ENCODE data around the gene NFIA.

The NFIA gene

DNA sequence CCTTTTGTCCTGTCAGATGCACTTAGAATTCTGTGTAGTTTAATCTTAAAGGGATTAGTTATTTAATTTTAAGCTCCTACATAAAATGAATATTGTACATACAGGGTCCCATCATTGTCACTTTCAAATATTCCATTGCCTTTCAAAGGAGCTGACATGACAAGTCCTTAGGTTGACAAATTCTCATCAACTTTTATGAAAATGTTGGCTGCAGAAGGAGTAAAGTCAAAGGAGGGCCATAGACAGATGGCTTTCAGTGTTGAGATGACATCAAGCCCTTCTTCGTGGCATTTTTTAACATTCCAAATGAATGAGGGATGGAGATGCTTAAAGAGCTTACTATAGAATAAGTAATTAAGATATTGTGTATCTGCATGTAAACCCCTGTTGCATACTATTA lies 15.4 kb downstream of the NFIA start:
- no peaks in the 10 kb centered on the region for H3K36me3 Mint-ChIP-seq (ENCODE audit: low read depth)
- no peak for DNase-seq
- no peaks in the 10 kb centered on the region for H3K27me3 Mint-ChIP-seq
- no peak overlapping the region for H3K4me3 Mint-ChIP-seq
- H3K9me3 Mint-ChIP-seq, result no peaks in the 10 kb centered on the region
- no peak overlapping the region for H3K27ac Mint-ChIP-seq
- H3K4me1 Mint-ChIP-seq (ENCODE audit: low read depth), result peaks cover 28% of the 10 kb centered on the region

DNA sequence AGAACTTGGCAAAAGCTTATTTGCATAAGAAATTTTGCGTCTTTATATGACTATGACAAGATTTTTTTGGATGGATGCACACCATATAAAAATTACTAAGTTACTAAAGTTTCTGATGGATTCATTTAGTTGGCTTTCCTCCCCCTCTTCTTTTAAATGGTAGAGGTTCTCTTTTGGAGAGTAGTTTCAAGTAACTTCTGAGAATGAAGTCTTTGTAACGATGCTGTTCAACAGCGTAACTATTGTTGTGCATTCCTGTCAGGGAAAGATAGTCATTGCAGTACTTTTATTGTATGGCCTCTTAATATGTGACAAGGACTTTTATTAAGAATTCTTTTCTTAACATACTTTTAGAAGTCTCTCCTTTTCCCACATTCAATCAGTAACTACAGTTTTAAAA lies 16.0 kb downstream of the NFIA start:
- Mint-ChIP-seq H3K27ac (no peak overlapping the region), H3K4me1 (ENCODE audit: low read depth) (peaks cover 28% of the 10 kb centered on the region), H3K27me3 (no peaks in the 10 kb centered on the region), H3K36me3 (ENCODE audit: low read depth) (no peaks in the 10 kb centered on the region), H3K9me3 (no peaks in the 10 kb centered on the region), H3K4me3 (no peak overlapping the region)
- DNase-seq, result no peak

DNA sequence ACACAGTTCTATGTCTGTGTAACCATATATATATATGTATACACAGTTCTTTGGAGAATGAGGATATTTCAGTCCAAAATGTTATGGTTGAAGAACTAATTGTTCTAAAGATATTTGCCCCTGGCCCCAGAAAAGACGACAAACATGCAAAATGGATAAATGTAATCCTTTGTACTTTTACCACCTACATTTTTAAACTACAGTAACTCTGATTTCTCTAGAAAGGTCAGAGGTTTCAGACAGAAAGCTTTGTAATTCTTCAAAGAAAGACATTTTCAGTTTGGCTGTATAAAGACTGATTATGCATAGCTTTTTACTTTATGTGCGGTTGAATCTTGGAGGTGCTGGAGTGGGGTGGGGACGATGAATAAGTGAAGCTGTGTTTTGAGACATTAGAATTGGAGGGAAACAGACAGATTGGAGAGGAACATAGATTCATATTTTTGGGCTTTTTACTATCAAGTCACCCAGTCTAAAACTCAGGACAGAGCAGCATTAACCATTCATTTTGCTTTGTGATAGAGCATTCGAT lies 16.6 kb downstream of the NFIA start:
- DNase-seq, result no peak
- Mint-ChIP-seq H3K4me1 (ENCODE audit: low read depth) (peaks cover 23% of the 10 kb centered on the region), H3K27ac (no peak overlapping the region), H3K27me3 (no peaks in the 10 kb centered on the region), H3K9me3 (no peaks in the 10 kb centered on the region), H3K36me3 (ENCODE audit: low read depth) (no peaks in the 10 kb centered on the region), H3K4me3 (no peak overlapping the region)

DNA sequence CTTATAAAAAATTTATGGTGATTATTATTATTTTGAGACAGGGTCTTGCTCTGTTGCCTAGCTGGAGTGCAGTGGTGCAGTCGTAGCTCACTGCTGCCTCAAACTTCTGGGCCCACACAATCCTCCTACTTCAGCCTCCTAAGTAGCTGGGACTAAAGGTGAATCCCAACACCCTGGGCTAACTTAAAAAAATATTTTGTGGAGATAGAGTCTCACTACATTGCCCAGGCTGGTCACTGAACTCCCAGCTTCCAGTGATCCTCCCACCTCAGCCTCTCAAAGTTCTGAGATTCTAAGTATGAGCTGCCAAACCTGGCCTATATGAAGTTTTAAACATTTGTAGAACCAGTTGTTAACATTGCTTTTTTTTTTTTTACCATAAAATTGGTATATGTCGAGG lies 18.2 kb downstream of the NFIA start:
- H3K9me3 Mint-ChIP-seq, result no peaks in the 10 kb centered on the region
- no peak for DNase-seq
- H3K36me3 Mint-ChIP-seq (ENCODE audit: low read depth), result no peaks in the 10 kb centered on the region
- H3K4me3 Mint-ChIP-seq, result no peak overlapping the region
- peaks cover 15% of the 10 kb centered on the region for H3K4me1 Mint-ChIP-seq (ENCODE audit: low read depth)
- H3K27me3 Mint-ChIP-seq, result no peaks in the 10 kb centered on the region
- H3K27ac Mint-ChIP-seq, result no peak overlapping the region

DNA sequence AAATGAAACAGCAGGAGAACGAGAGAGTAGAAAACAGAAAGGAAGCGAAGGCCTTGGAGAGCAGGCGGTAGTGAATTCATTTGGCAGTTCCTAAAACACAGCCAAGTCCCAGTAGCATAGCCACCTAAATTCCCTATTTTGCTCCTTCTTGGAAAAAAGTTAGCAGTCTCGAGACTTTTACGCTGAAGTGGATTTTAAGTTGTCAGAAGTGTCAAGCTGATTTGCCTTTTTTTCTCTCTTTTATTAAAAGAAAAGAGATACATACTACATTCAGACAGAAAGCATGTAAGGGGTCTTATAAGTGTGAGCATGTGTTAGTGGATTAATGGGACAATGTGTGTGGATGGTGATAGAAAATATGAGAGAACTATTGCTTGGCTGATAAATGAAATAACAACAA lies 19.2 kb downstream of the NFIA start:
- Mint-ChIP-seq H3K36me3 (ENCODE audit: low read depth) (no peaks in the 10 kb centered on the region), H3K27ac (no peak overlapping the region), H3K4me1 (ENCODE audit: low read depth) (peaks cover 15% of the 10 kb centered on the region), H3K27me3 (no peaks in the 10 kb centered on the region), H3K4me3 (no peak overlapping the region), H3K9me3 (no peaks in the 10 kb centered on the region)
- DNase-seq, result no peak

DNA sequence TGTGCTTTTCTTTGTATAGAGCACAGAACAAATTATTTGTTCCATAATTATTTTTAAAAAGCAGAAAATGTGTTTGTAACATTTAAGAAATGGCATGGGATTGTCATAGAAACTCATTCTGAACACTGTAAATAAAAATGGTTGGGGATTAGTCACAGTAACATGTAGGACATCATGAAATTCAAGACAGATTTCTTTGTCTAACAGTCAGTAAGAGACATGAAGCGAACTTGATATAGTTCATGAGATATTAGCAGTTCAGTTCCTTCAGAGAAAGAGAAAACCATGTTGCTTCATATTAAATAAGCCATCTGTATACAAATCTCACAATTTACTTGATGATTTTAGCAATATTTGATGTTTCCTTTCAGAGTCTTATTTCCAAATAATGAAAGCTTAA lies 19.7 kb downstream of the NFIA start:
- peaks cover 15% of the 10 kb centered on the region for H3K4me1 Mint-ChIP-seq (ENCODE audit: low read depth)

DNA sequence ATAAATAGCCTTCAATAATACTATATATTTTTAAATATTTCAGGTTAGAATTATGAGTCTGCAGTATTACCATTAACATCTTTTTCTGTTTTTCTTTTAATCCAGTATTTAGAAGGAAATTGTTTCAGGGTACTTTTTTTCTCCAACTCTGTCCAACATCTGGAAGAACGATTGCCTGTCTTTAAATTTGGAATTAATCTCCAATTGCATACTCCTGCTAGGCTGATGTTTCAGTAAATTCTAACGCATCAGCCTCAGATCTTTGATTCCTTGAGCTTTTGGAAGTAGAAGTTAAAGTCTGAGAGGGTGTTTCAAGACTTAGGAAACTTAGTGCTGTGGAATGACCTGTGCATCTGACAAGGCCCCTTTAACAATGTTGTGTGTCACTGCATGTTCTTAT lies 20.3 kb downstream of the NFIA start:
- no peaks in the 10 kb centered on the region for H3K27me3 Mint-ChIP-seq
- H3K27ac Mint-ChIP-seq, result no peak overlapping the region
- no peak overlapping the region for H3K4me3 Mint-ChIP-seq
- no peaks in the 10 kb centered on the region for H3K9me3 Mint-ChIP-seq
- peaks cover 12% of the 10 kb centered on the region for H3K4me1 Mint-ChIP-seq (ENCODE audit: low read depth)
- no peak for DNase-seq
- H3K36me3 Mint-ChIP-seq (ENCODE audit: low read depth), result no peaks in the 10 kb centered on the region

More for the DNA sequence above, 19.7 kb downstream of the NFIA start:
- no peak overlapping the region for H3K27ac Mint-ChIP-seq
- no peaks in the 10 kb centered on the region for H3K36me3 Mint-ChIP-seq (ENCODE audit: low read depth)
- H3K4me3 Mint-ChIP-seq, result no peak overlapping the region
- no peaks in the 10 kb centered on the region for H3K27me3 Mint-ChIP-seq
- no peaks in the 10 kb centered on the region for H3K9me3 Mint-ChIP-seq
- no peak for DNase-seq

DNA sequence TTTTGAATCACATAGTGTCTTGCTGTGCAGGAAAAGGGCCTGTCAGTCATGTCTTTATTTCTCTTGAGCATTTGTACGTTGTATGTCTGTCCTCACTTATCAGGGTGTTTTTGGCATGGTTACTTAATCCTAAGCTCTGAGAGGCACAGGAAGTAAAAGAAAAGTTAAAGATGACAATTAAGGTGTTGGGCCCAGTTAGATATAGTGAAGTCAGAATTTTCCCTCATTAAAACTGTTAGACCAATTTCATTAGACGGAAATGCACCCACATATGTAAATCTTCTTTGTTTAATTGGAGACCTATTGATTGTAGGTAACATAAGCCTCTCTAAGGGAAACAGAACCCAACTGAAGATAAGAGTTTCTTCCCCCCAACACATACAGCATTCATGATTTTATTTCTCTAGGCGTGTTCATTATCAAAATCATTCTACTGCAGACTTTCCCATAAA lies 21.9 kb downstream of the NFIA start:
- no peak for DNase-seq
- H3K27me3 Mint-ChIP-seq, result no peaks in the 10 kb centered on the region
- H3K4me1 Mint-ChIP-seq (ENCODE audit: low read depth), result peaks cover 7% of the 10 kb centered on the region
- H3K36me3 Mint-ChIP-seq (ENCODE audit: low read depth), result no peaks in the 10 kb centered on the region
- no peak overlapping the region for H3K27ac Mint-ChIP-seq
- H3K4me3 Mint-ChIP-seq, result no peak overlapping the region
- H3K9me3 Mint-ChIP-seq, result no peaks in the 10 kb centered on the region

DNA sequence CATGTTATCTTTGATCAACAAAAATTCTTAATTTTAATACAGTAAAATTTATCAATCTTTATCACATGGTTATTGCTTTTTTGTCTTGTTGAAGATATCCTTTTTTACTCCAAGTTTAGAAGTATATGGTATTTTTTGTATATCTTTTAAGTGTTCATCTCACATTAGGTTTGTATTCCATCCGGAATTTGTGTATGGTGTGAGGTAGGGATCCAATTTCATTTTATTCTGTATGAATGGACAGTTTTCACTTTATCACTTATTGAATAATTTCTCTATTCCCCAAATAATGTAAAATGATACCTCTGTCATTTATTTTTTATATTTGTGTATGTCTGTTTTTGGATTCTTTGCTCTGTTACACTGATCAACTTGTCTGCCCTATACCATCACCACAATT lies 25.3 kb downstream of the NFIA start:
- H3K27ac Mint-ChIP-seq, result no peak overlapping the region
- H3K4me3 Mint-ChIP-seq, result no peak overlapping the region
- no peaks in the 10 kb centered on the region for H3K27me3 Mint-ChIP-seq
- H3K9me3 Mint-ChIP-seq, result no peaks in the 10 kb centered on the region
- no peaks in the 10 kb centered on the region for H3K36me3 Mint-ChIP-seq (ENCODE audit: low read depth)
- no peak for DNase-seq
- peaks cover 4% of the 10 kb centered on the region for H3K4me1 Mint-ChIP-seq (ENCODE audit: low read depth)

DNA sequence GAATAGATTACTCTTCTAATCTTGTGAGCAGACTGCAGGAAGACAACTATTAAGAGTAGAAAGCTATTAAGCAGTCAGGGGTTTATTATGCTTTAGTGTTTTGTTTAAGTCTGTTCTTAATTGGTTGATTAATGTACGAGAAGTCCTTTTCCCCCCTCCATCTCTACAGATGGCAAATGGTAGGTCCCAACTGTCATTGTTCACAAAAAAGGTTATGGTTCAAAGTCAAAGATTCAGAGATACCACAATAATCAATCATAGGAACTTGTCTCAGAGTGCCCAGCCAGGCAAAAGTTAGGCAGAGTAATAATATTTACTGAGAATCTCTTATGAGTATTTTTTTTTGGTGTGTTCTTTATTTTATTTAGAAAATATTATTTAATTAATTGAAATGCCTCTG lies 26.8 kb downstream of the NFIA start:
- no peaks in the 10 kb centered on the region for H3K9me3 Mint-ChIP-seq
- DNase-seq, result no peak
- no peak overlapping the region for H3K4me3 Mint-ChIP-seq
- H3K27ac Mint-ChIP-seq, result no peak overlapping the region
- H3K36me3 Mint-ChIP-seq (ENCODE audit: low read depth), result no peaks in the 10 kb centered on the region
- no peaks in the 10 kb centered on the region for H3K27me3 Mint-ChIP-seq
- H3K4me1 Mint-ChIP-seq (ENCODE audit: low read depth), result peaks cover 4% of the 10 kb centered on the region

DNA sequence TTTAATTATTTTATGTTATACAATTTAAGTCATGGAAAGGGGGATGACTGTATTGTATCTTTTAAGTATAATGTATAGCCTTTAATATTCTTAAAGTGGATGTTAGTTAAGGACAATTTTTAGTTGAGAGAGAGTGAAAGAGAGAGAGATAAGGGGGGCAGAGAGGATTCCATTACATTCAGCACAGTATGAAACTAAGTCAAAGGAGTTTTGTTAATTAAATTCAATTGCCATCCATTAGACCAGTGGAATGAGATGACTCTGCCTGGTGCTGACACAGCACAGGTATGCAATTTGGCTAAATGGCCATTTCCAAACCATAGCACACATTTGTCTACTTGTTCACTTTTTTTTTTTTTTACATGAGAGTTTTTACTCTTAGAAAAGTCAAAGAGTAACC lies 27.5 kb downstream of the NFIA start:
- H3K36me3 Mint-ChIP-seq (ENCODE audit: low read depth), result no peaks in the 10 kb centered on the region
- no peak for DNase-seq

DNA sequence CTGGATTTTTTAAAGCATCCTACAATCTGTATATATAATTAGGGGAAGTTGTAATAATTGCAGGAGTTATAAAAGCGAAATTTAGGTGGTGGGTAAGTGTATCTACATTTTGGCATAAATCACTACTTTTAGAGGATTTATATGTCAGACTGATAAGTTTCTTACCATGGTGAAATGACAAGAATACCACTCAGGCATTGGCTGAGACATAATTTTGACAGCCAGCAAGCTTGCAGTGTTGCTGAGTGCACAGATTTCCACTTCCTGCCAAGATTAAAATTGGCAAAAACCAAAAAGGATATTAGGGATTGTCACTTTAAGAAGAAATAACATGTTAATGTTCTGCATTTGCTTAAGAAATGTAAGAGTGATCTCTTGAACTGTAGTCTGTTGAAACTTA lies 28.2 kb downstream of the NFIA start:
- H3K9me3 Mint-ChIP-seq, result no peaks in the 10 kb centered on the region
- peaks cover 4% of the 10 kb centered on the region for H3K4me1 Mint-ChIP-seq (ENCODE audit: low read depth)
- H3K27me3 Mint-ChIP-seq, result no peaks in the 10 kb centered on the region
- DNase-seq, result no peak
- H3K4me3 Mint-ChIP-seq, result no peak overlapping the region
- H3K36me3 Mint-ChIP-seq (ENCODE audit: low read depth), result no peaks in the 10 kb centered on the region
- H3K27ac Mint-ChIP-seq, result no peak overlapping the region

More for the DNA sequence above, 27.5 kb downstream of the NFIA start:
- no peak overlapping the region for H3K4me3 Mint-ChIP-seq
- H3K4me1 Mint-ChIP-seq (ENCODE audit: low read depth), result peaks cover 4% of the 10 kb centered on the region
- H3K27me3 Mint-ChIP-seq, result no peaks in the 10 kb centered on the region
- no peak overlapping the region for H3K27ac Mint-ChIP-seq
- no peaks in the 10 kb centered on the region for H3K9me3 Mint-ChIP-seq

DNA sequence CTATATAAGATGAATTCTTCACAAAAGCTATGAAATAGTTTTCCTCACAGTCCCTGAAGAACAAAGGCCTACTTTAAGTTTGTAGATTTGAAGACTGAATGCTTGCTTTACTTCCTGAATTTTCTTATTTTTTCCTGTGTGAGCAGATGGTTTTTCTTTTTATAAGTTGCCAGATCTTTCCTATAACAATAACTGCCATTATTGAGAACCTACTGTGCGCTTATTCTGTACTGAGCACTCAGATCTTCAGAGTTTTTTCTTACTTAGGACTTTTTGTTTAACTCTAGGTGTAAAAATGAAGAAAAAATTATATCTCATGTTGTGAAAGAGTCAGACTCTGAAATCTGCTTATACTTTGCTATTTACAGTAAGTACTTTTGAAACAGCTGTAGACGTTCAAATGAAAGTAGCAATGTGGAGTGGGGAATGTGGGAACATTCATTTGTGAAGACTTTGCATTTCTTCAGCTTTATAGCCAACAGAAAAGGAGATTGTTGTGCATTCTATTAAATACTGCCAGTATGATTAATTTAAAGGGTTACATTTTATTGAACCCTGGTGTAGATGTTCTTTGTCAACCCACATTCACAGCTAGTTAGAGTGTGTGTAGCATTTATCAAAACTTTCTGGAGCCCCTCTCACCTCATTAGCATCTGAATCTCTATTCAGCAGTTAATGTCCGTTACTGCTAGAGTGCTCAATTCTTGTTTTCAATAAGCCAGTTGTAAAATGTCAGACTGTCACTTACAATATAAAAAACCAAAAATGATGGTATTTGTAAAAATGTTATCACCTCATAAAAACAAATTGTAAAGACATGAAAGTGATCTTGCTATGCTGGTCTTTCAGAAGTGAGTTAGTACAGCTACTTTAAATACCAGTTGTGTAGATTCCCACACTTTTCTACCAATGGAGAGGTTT lies 29.0 kb downstream of the NFIA start:
- Mint-ChIP-seq H3K9me3 (no peaks in the 10 kb centered on the region), H3K4me3 (no peak overlapping the region), H3K36me3 (ENCODE audit: low read depth) (no peaks in the 10 kb centered on the region), H3K4me1 (ENCODE audit: low read depth) (peaks cover 4% of the 10 kb centered on the region), H3K27ac (no peak overlapping the region), H3K27me3 (no peaks in the 10 kb centered on the region)
- no peak for DNase-seq

DNA sequence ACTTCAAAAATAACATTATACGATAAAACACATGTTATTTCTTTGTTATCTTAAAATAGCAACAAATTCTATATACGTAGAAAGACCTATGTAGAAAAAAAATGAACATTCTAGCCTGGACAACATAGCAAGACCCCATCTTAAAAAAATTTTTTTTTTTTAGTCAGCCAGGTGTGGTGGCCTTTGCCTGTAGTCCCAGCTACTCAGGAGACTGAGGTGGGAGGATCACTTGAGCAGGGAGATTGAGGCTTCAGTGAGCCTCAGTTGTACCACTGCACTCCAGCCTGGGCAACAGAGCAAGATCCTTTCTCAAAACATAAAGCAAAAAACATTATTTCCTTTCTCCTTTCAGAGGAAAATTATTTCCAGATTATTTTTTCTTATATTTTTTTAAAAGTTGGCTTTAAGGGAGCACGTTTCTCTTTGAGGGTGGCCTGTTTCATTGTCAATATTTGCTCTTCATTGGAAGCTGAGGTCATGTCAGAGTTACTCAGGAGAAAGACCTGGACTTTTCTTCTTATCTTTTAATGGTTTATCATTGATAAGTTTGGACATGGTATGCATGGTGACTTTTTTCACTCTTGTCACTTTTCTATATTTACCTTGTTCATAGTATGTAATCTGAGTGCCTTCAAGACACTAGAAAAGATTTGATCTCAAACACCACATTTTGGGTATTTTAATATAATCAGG lies 32.0 kb downstream of the NFIA start:
- no peaks in the 10 kb centered on the region for H3K36me3 Mint-ChIP-seq (ENCODE audit: low read depth)
- no peaks in the 10 kb centered on the region for H3K27me3 Mint-ChIP-seq
- no peaks in the 10 kb centered on the region for H3K9me3 Mint-ChIP-seq
- H3K4me3 Mint-ChIP-seq, result no peak overlapping the region
- no peak for DNase-seq
- peaks cover 4% of the 10 kb centered on the region for H3K4me1 Mint-ChIP-seq (ENCODE audit: low read depth)
- H3K27ac Mint-ChIP-seq, result no peak overlapping the region

DNA sequence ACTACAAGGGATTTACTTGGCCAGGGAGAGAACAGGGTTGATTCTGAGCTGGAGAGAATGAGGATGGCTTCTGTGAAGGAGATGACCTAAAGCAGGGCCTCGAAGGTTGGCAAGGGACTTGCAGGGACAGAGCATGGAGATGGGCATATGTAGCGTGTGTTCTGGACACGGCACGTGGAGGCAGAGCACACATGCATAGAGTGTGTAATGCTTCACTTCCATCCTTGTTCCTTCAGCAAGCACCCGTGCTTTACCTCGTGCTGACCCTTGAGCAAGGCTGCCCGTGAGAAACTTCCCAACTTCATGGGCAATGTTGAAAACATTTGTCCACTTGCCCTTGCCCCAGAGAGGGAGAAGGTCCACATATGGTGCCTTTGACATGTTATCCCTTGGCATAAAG lies 33.1 kb downstream of the NFIA start:
- Mint-ChIP-seq H3K9me3 (no peaks in the 10 kb centered on the region), H3K27me3 (no peaks in the 10 kb centered on the region), H3K4me3 (no peak overlapping the region), H3K4me1 (ENCODE audit: low read depth) (peaks cover 4% of the 10 kb centered on the region), H3K27ac (no peak overlapping the region), H3K36me3 (ENCODE audit: low read depth) (no peaks in the 10 kb centered on the region)
- no peak for DNase-seq
